HG03280 (cell line): ENCODE results near the gene CD1B.
"Not testable (repeated sequence)": the region's sequence is repeated elsewhere in the genome, so short reads cannot be mapped to it uniquely, and the experiment has no call there.

Source experiments
- ATAC-seq: cut with Tn5 transposase; IDR thresholded peaks from one replicate; pipeline ENCODE4 v1.9.1; 2021; ENCODE audit warnings: mild to moderate bottlenecking, moderate library complexity; ENCODE audit not compliant: unreplicated experiment

CD1B gene

GRCh38 chr1:158331481-158332150 is at the start of gene CD1B:
CD1B (minus strand) TSS chr1:158331531; CDS start chr1:158331423, 108 bp downstream.
- no peak for ATAC-seq

DNA sequence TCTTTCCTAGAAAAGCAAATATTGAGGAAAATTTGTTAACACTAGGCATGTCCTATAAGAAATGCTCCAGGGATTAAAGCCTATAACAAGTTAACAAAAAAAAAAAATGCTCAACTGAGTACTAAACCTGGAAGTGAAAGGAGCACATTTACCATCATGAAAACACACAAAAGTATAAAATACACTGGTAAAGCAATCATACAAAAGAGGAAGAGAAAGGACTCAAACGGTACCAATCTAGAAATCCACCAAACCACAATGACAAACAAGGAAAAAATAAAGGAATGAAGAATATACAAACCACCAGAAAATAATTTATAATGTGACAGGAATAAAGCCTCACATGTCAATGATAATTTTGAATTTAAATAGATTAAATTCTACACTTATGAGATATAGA is 43.5 kb upstream of the CD1B start:
- ATAC-seq = no peak

- not testable (repeated sequence) for ATAC-seq
Observed at GRCh38 chr1:158374101-158374500, 42.8 kb upstream of the CD1B start.

GRCh38 chr1:158371188-158371953 is 40.0 kb upstream of the CD1B start:
- ATAC-seq = peak; percentile 85

GRCh38 chr1:158366783-158367182 is 35.5 kb upstream of the CD1B start:
- ATAC-seq = no peak

DNA sequence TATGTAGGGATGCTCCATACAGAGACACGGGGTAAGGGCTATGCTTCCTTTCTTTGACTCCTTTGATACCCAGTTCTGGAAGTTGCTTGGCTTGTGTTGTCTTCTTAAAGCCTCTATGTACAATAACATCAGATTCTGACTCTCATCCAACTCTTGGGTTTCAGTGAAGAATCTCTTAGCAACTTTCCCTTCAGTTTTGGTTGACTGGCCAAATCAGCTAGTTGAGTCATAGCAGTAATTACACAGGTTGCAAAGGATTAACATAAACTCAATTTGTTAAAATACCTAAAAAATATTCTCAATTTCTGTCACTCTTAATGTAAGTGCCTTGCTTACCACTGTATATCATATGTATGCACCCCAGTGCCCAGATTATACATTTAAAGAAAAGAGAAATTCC is 31.6 kb upstream of the CD1B start:
- ATAC-seq = no peak

DNA sequence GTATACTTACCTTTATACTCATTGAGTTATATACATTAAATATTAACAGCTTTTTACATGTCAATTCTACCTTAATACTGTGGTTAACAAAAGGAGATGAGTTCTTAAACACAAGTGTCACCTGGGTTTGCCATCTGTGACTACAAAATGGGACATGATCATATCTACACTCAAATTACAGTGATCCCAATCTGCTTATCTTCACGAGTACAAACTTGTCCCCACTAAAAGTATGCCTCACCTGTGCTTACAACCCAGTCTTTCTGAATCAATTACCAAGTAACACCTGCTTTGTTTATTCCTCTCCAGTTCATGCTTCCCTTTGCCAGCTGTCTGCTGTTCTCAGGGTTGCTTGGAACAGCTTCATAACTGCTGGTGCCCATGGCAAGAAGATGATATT is 31.2 kb upstream of the CD1B start:
- ATAC-seq = no peak

- ATAC-seq = no peak
Observed at GRCh38 chr1:158357441-158357840, 26.1 kb upstream of the CD1B start.

- ATAC-seq = no peak
Observed at GRCh38 chr1:158356616-158357015, 25.3 kb upstream of the CD1B start.

- ATAC-seq = no peak
Observed at GRCh38 chr1:158355773-158356285, 24.5 kb upstream of the CD1B start.

DNA sequence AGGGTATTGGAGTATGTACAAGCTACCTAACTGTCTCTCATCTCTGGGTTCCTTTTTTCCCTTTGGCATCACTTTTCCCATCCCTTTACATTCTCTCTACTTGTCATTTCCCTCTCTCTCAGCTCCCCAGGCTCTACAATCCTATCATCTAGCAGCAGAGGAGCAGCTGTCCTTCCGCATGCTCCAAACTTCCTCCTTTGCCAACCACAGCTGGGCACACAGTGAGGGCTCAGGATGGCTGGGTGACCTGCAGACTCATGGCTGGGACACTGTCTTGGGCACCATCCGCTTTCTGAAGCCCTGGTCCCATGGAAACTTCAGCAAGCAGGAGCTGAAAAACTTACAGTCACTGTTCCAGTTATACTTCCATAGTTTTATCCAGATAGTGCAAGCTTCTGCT is 22.9 kb upstream of the CD1B start:
- no peak for ATAC-seq

- no peak for ATAC-seq
Observed at GRCh38 chr1:158353303-158354075, 22.2 kb upstream of the CD1B start, which contains the start of gene CD1E. CD1E (plus strand) TSS chr1:158353894; CDS start chr1:158353989, 95 bp downstream.

DNA sequence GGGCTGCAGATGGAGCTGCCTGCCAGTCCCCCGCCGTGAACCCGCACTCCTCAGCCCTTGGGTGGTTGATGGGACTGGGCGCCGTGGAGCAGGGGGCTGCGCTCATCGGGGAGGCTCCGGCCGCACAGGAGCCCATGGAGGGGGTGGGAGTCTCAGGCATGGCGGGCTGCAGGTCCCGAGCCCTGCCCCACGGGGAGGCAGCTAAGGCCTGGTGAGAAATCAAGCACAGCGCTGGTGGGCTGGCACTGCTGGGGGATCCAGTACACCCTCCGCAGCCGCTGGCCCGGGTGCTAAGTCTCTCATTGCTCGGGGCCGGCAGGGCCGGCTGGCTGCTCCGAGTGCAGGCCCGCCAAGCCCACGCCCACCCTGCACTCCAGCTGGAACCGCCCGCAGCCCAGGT is 17.6 kb upstream of the CD1B start:
- ATAC-seq = not testable (repeated sequence)

- not testable (repeated sequence) for ATAC-seq
Observed at GRCh38 chr1:158336413-158336812, 5.1 kb upstream of the CD1B start.

- no peak for ATAC-seq
Observed at GRCh38 chr1:158335213-158335532, 3.8 kb upstream of the CD1B start.

DNA sequence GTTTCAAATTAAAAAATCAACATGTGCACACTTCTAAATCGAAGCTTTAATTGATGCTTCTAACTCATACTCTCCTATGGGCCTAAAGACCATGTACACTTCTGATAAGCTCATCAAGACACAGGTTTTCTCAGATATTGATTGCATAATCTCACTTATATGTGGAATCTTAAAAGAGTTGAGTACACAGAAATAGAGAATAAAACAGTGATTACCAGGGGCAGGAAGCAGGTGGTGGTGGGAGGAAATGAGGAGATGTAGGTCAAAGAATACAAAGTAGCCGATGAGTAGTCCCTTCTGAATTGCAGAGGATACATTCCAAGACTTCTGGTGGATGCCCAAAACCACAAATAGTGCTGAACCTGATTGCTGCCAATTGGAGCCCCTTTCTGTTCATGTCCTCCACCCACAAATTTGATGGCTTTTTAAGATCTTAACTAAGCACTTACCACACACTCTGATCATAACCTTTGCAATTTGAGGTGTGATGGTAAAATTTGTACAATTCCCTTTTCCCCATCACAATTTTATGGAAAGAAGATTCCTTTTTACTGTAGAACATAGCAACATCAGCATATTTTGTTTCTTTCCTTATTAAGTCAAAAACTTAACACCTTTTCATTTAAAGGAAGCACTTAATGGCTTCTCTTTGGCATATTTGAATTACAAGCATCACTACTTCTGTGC is 3.3 kb upstream of the CD1B start:
- ATAC-seq = no peak

- no peak for ATAC-seq
Observed at GRCh38 chr1:158333405-158334155, 2.2 kb upstream of the CD1B start.

- no peak for ATAC-seq
Observed at GRCh38 chr1:158331106-158331425, 265 bp downstream of the CD1B start.

GRCh38 chr1:158330391-158331105 is 783 bp downstream of the CD1B start:
- ATAC-seq = no peak

DNA sequence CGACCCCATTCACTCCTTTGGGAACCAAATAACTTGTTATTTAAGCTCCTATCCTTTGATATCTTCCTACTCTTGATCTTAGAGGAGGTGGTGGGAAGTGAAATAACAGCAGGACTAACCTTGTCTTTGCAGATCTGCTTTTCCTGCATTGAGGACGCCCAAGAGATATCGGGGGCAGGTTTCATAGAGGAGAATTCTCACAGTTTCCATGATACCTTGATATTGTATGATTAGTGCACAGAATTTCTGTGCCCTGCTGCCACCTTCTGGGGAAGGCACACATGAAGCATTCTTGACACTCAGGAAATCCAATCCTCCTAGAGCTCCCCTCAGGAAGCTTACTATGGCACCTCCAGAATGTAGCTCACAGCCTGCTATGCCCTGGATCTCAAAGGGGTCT is 1.6 kb downstream of the CD1B start:
- no peak for ATAC-seq
